HepG2 (cell line): ENCODE data around the gene APBB3. TPM values are rescaled to one million over a fixed set of nuclear protein-coding genes. Genes with fewer than 3 reads are reported as not detected.

Source experiments
- CCDC6 ChIP-seq: sonication (generic); formaldehyde crosslinking; IDR thresholded peaks from 2 replicates; pipeline ENCODE4 v1.8.1; 2022; ENCODE audit warnings: mild to moderate bottlenecking, missing genetic modification reagents, moderate library complexity
- HNF1B ChIP-seq: sonication (generic); formaldehyde crosslinking; IDR thresholded peaks from 2 replicates; pipeline ENCODE4 v1.5.1; 2020; ENCODE audit warnings: mild to moderate bottlenecking, moderate library complexity, missing genetic modification reagents
- NFIC ChIP-seq: IDR thresholded peaks from 2 replicates; pipeline ENCODE4 v1.6.1; 2012; ENCODE audit warnings: mild to moderate bottlenecking, low read length, inconsistent platforms
- NR3C1 ChIP-seq: sonication (generic); formaldehyde crosslinking; IDR thresholded peaks from 2 replicates; pipeline ENCODE4 v1.4.0; 2020; ENCODE audit warnings: missing genetic modification reagents
- SMC3 ChIP-seq: IDR thresholded peaks from 2 replicates; pipeline ENCODE4 v1.6.1; 2011; ENCODE audit warnings: low read length, improper control_type of control experiment
- ZMYM3 ChIP-seq: sonication (generic); formaldehyde crosslinking; IDR thresholded peaks from 2 replicates; pipeline ENCODE4 v1.5.1; 2020; ENCODE audit warnings: mild to moderate bottlenecking, missing genetic modification reagents
- ZNF136 ChIP-seq: sonication (generic); formaldehyde crosslinking; IDR thresholded peaks from 2 replicates; pipeline ENCODE4 v1.8.1; 2022; ENCODE audit warnings: low read depth, mild to moderate bottlenecking, moderate library complexity, missing genetic modification reagents
- ZNF143 ChIP-seq: sonication (generic); formaldehyde crosslinking; IDR thresholded peaks from 2 replicates; pipeline ENCODE4 v1.4.0; 2020; ENCODE audit warnings: missing genetic modification reagents
- ZNF777 ChIP-seq: sonication (generic); formaldehyde crosslinking; IDR thresholded peaks from 2 replicates; pipeline ENCODE4 v1.4.0; 2020; ENCODE audit warnings: missing genetic modification reagents
- polyA plus RNA-seq, 8 experiments: library from polyadenylated mRNA; depleted of rRNA in 3 of 8; stranded (reverse) in 7 of 8; unstranded in 1 of 8; fragments of >200 nt; fragmentation: Illumina TruSeq in 4 of 8; extraction: Trizol in 4 of 8; gene quantifications; 2 replicates each; pipeline versions ENCODE4 v1.2.1 to v1.2.3, GENCODE V29; 2011 to 2016; ENCODE audit warnings: low read depth in 4 of 8, missing spikeins in 1 of 8, mixed read lengths in 1 of 8; ENCODE audit not compliant: insufficient read depth in 1 of 8
- total RNA-seq, 5 experiments: library from RNA; depleted of rRNA; stranded (reverse); fragments of >200 nt; fragmentation: Illumina TruSeq; extraction: Trizol; gene quantifications; 2 replicates each; pipeline ENCODE4 v1.2.3, GENCODE V29; 2016; ENCODE audit warnings: low read depth in 1 of 5
- TF ChIP-seq, protein P1 (sequence below): sonication (generic); formaldehyde crosslinking; IDR thresholded peaks from 2 replicates; pipeline ENCODE4 v1.5.0; 2020; ENCODE audit warnings: mild to moderate bottlenecking, missing genetic modification reagents
- TF ChIP-seq, protein P2 (sequence below): sonication (generic); formaldehyde crosslinking; IDR thresholded peaks from 2 replicates; pipeline ENCODE4 v1.5.1; 2020; ENCODE audit warnings: missing genetic modification reagents, mild to moderate bottlenecking, borderline replicate concordance
- TF ChIP-seq, protein P3 (sequence below): sonication (generic); formaldehyde crosslinking; IDR thresholded peaks from one replicate; pipeline ENCODE4 v1.5.1; 2020; ENCODE audit warnings: mild to moderate bottlenecking, missing genetic modification reagents; ENCODE audit errors: not compliant biosample characterization

Gene APBB3
- total and polyA plus RNA-seq, 2 of the 13 experiments (the other 11 are each of a cell fraction or from before 2014, with no cell fraction given) = 0.38 to 0.78 TPM

- TF ChIP-seq, protein P1, sequence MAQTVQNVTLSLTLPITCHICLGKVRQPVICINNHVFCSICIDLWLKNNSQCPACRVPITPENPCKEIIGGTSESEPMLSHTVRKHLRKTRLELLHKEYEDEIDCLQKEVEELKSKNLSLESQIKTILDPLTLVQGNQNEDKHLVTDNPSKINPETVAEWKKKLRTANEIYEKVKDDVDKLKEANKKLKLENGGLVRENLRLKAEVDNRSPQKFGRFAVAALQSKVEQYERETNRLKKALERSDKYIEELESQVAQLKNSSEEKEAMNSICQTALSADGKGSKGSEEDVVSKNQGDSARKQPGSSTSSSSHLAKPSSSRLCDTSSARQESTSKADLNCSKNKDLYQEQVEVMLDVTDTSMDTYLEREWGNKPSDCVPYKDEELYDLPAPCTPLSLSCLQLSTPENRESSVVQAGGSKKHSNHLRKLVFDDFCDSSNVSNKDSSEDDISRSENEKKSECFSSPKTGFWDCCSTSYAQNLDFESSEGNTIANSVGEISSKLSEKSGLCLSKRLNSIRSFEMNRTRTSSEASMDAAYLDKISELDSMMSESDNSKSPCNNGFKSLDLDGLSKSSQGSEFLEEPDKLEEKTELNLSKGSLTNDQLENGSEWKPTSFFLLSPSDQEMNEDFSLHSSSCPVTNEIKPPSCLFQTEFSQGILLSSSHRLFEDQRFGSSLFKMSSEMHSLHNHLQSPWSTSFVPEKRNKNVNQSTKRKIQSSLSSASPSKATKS (CRISPR knock-in tag) = peak; percentile 71; the same call in 1 of the 2 replicates
- peak; percentile 66; the same call in 1 of the 2 replicates for TF ChIP-seq CCDC6
- peak; percentile 51; the same call in 1 of the 2 replicates for TF ChIP-seq ZNF777
- 0 out of 2 replicates have a peak, but pooled peaks have one; percentile 64 for TF ChIP-seq HNF1B (CRISPR knock-in tag)
- TF ChIP-seq ZNF136 (CRISPR knock-in tag) = no peak
- no peak for TF ChIP-seq NFIC
- TF ChIP-seq, protein P2, sequence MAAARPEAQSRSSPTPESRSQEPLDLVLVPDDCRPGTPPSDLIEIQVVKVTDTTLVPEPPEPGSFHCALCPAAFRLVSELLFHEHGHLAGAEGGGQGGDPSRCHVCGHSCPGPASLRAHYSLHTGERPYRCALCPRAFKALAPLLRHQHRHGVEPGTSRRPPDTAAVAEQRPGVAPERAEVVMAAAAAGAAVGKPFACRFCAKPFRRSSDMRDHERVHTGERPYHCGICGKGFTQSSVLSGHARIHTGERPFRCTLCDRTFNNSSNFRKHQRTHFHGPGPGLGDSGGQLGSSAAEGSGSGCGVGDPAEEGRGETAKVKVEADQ (CRISPR knock-in tag) = 0 out of 2 replicates have a peak, but pooled peaks have one; percentile 71
- no peak for TF ChIP-seq SMC3
- peak; percentile 10; the same call in 1 of the 2 replicates for TF ChIP-seq ZNF143 (CRISPR knock-in tag)
- TF ChIP-seq NR3C1 (CRISPR knock-in tag) = no peak
- TF ChIP-seq, protein P3, sequence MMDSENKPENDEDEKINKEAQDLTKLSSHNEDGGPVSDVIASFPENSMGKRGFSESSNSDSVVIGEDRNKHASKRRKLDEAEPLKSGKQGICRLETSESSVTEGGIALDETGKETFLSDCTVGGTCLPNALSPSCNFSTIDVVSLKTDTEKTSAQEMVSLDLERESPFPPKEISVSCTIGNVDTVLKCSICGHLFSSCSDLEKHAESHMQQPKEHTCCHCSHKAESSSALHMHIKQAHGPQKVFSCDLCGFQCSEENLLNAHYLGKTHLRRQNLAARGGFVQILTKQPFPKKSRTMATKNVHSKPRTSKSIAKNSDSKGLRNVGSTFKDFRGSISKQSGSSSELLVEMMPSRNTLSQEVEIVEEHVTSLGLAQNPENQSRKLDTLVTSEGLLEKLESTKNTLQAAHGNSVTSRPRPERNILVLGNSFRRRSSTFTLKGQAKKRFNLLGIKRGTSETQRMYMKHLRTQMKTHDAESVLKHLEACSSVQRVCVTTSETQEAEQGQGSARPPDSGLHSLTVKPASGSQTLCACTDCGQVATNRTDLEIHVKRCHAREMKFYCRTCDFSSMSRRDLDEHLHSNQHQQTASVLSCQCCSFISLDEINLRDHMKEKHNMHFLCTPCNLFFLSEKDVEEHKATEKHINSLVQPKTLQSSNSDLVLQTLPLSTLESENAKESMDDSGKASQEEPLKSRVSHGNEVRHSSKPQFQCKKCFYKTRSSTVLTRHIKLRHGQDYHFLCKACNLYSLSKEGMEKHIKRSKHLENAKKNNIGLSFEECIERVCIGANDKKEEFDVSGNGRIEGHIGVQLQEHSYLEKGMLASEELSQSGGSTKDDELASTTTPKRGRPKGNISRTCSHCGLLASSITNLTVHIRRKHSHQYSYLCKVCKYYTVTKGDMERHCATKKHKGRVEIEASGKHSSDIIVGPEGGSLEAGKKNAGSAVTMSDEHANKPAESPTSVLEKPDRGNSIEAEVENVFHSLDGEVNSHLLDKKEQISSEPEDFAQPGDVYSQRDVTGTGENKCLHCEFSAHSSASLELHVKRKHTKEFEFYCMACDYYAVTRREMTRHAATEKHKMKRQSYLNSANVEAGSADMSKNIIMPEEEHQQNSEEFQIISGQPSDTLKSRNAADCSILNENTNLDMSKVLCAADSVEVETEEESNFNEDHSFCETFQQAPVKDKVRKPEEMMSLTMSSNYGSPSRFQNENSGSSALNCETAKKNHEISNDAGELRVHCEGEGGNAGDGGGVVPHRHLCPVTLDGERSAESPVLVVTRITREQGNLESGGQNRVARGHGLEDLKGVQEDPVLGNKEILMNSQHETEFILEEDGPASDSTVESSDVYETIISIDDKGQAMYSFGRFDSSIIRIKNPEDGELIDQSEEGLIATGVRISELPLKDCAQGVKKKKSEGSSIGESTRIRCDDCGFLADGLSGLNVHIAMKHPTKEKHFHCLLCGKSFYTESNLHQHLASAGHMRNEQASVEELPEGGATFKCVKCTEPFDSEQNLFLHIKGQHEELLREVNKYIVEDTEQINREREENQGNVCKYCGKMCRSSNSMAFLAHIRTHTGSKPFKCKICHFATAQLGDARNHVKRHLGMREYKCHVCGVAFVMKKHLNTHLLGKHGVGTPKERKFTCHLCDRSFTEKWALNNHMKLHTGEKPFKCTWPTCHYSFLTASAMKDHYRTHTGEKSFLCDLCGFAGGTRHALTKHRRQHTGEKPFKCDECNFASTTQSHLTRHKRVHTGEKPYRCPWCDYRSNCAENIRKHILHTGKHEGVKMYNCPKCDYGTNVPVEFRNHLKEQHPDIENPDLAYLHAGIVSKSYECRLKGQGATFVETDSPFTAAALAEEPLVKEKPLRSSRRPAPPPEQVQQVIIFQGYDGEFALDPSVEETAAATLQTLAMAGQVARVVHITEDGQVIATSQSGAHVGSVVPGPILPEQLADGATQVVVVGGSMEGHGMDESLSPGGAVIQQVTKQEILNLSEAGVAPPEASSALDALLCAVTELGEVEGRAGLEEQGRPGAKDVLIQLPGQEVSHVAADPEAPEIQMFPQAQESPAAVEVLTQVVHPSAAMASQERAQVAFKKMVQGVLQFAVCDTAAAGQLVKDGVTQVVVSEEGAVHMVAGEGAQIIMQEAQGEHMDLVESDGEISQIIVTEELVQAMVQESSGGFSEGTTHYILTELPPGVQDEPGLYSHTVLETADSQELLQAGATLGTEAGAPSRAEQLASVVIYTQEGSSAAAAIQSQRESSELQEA (CRISPR knock-in tag) = peak; percentile 12
- peak; percentile 13; the same call in 1 of the 2 replicates for TF ChIP-seq ZMYM3 (CRISPR knock-in tag)
These were observed 16.7 kb downstream of the APBB3 start, which contains the start of gene EIF4EBP3 (continued) for GRCh38 chr5:140547508-140548299.
